GM13976 (cell line): Measurements from ENCODE around the gene STRBP.

ENCODE experiments used
- DNase-seq: peaks from one replicate; pipeline ENCODE4 v3.0.0; 2012; ENCODE audit warnings: low spot score
- CTCF ChIP-seq: IDR thresholded peaks from 2 replicates; pipeline ENCODE4 v1.5.1; 2012; ENCODE audit warnings: borderline replicate concordance, mild to moderate bottlenecking; ENCODE audit not compliant: insufficient read depth; ENCODE audit errors: extremely low read depth, missing control alignments, control extremely low read depth
- in situ Hi-C: fragments of 300-500 bp; cut with MboI; formaldehyde crosslinking; loops from one replicate; pipeline ENCODE4 v1.12.0; 2022; ENCODE audit warnings: low sequenced_read_pairs, mixed read lengths, inconsistent platforms; ENCODE audit not compliant: unreplicated experiment

Gene STRBP

GRCh38 chr9:123238365-123238764 is 30.0 kb downstream of the STRBP start:
- peak; percentile 43 for DNase-seq
- in situ Hi-C loops, result no loop called here
- TF ChIP-seq CTCF, result no peak

GRCh38 chr9:123237220-123237619 is 31.2 kb downstream of the STRBP start:
- no peak for DNase-seq
- in situ Hi-C loops, result no loop called here
- no peak for TF ChIP-seq CTCF

GRCh38 chr9:123235448-123235847 is 32.9 kb downstream of the STRBP start:
- DNase-seq, result no peak
- in situ Hi-C loops, result no loop called here
- TF ChIP-seq CTCF, result no peak

- TF ChIP-seq CTCF, result no peak
- DNase-seq, result peak; percentile 51
- in situ Hi-C loops, result loop anchor here (5.0 kb wide), 1 partner anchor 107 kb away; no protein-coding TSS in a partner anchor
Measured at GRCh38 chr9:123234853-123235252, 33.5 kb downstream of the STRBP start.

GRCh38 chr9:123232332-123232731 is 36.1 kb downstream of the STRBP start:
- in situ Hi-C loops, result loop anchor here (5.0 kb wide), 1 partner anchor 110 kb away; no protein-coding TSS in a partner anchor
- no peak for DNase-seq
- TF ChIP-seq CTCF, result no peak

GRCh38 chr9:123231421-123231820 is 37.0 kb downstream of the STRBP start:
- in situ Hi-C loops, result loop anchor here (5.0 kb wide), 1 partner anchor 111 kb away; no protein-coding TSS in a partner anchor
- no peak for TF ChIP-seq CTCF
- DNase-seq, result no peak

GRCh38 chr9:123228967-123229366 is 39.4 kb downstream of the STRBP start:
- in situ Hi-C loops, result no loop called here
- no peak for DNase-seq
- TF ChIP-seq CTCF, result no peak
